HG03460 (cell line): Measurements from ENCODE around the gene ITPR1.

ENCODE experiments used
- ATAC-seq: cut with Tn5 transposase; IDR thresholded peaks from one replicate; pipeline ENCODE4 v1.9.1; 2021; ENCODE audit not compliant: unreplicated experiment

The ITPR1 gene

GRCh38 chr3:4478261-4478660 is 14.9 kb upstream of the ITPR1 start:
- ATAC-seq: no peak

- no peak for ATAC-seq
These were observed 1.3 kb upstream of the ITPR1 start for GRCh38 chr3:4491855-4492207.

GRCh38 chr3:4492208-4493013 is 737 bp upstream of the ITPR1 start:
- ATAC-seq: peak; percentile 20

- no peak for ATAC-seq
These were observed 1.1 kb downstream of the ITPR1 start for GRCh38 chr3:4493941-4494894.

- ATAC-seq: peak; percentile 13
These were observed 1.7 kb downstream of the ITPR1 start for GRCh38 chr3:4494895-4495264.

- ATAC-seq: no peak
These were observed 2.3 kb downstream of the ITPR1 start for GRCh38 chr3:4495294-4496086.

- ATAC-seq: no peak
These were observed 2.9 kb downstream of the ITPR1 start for GRCh38 chr3:4496087-4496452.

- no peak for ATAC-seq
These were observed 4.0 kb downstream of the ITPR1 start for GRCh38 chr3:4497005-4497692.

GRCh38 chr3:4497843-4498324 is 4.7 kb downstream of the ITPR1 start:
- no peak for ATAC-seq

GRCh38 chr3:4498446-4498845 is 5.3 kb downstream of the ITPR1 start:
- ATAC-seq: no peak

- no peak for ATAC-seq
These were observed 8.3 kb downstream of the ITPR1 start for GRCh38 chr3:4501437-4501836.

GRCh38 chr3:4501927-4502326 is 8.8 kb downstream of the ITPR1 start:
- no peak for ATAC-seq

GRCh38 chr3:4503050-4503449 is 9.9 kb downstream of the ITPR1 start:
- peak; percentile 48 for ATAC-seq

- ATAC-seq: no peak
These were observed 11.5 kb downstream of the ITPR1 start for GRCh38 chr3:4504340-4505261.

- no peak for ATAC-seq
These were observed 12.8 kb downstream of the ITPR1 start for GRCh38 chr3:4505688-4506558.

GRCh38 chr3:4506559-4507023 is 13.4 kb downstream of the ITPR1 start:
- no peak for ATAC-seq

GRCh38 chr3:4507024-4507596 is 14.0 kb downstream of the ITPR1 start:
- no peak for ATAC-seq
